Epithelial cell of esophagus (primary cell): ENCODE results near the gene MYL6B.

Experiments
- DNase-seq: peaks from one replicate; pipeline ENCODE4 v3.0.0; 2010; ENCODE audit warnings: low read depth
- H3K4me3 ChIP-seq: 2 replicates; pipeline ENCODE4 v1.5.1; 2011; ENCODE audit warnings: mild to moderate bottlenecking, low read length, control low read depth
- CTCF ChIP-seq: IDR thresholded peaks from 2 replicates; pipeline ENCODE4 v1.5.1; 2011; ENCODE audit warnings: low read depth, mild to moderate bottlenecking, low read length, control low read depth, inconsistent platforms; ENCODE audit not compliant: insufficient read depth; ENCODE audit errors: missing control alignments

Gene MYL6B

GRCh38 chr12:56178347-56178746 is 26.0 kb downstream of the MYL6B start:
- TF ChIP-seq CTCF: no peak
- H3K4me3 ChIP-seq: no peak overlapping the region
- no peak for DNase-seq

GRCh38 chr12:56186957-56187356 is 34.6 kb downstream of the MYL6B start:
- no peak overlapping the region for H3K4me3 ChIP-seq
- no peak for DNase-seq
- TF ChIP-seq CTCF: no peak

DNA sequence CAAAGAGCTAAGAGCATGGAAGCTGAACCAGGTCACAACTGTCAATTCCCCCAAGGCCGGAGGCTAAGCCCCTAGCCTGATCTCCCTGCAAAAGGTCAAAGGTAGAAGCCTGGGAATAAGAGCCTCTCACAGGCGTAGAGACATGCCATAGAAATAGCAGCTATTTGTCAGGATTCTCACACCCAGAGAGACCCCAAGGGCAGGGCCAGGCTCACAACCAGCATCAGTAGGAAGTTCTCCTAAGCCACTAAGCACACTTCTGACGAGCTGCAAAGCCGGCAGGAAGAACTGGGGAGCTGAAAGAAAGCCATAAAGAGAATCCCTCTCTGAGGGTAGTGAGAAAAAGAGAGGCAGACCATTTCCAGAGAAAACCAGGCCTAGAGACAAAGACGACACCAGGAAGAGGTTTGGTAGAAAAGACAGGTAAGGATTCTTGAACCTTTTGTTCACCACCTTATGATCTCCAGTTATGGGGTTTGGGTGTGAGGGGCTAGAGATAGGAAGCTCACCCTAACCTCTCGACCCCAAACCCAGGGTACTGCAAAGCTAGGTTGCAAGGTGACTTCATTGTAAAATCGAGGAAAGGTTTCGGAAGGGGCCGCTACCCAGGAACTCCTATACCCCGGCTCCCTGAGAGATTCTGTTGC is 35.9 kb downstream of the MYL6B start:
- DNase-seq: no peak
- peak overlapping the region; percentile 84 for H3K4me3 ChIP-seq
- no peak for TF ChIP-seq CTCF

DNA sequence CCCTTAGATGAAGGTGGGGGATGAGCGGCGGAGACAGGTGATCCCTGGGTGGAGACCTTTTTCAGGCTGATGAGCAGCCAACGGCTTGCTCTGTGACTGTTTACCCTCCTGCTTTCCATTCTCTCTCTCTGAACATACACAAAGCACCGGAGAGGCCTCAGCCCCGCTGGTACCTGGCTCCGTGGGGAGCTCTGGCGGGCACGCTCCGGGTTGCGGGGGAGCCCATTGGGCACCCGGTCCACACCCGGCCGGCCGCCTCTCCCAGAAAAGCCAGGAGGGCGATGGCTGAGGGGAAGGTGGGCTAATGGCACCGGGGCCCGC is 36.4 kb downstream of the MYL6B start:
- DNase-seq: no peak
- TF ChIP-seq CTCF: no peak
- peak overlapping the region; percentile 84 for H3K4me3 ChIP-seq

GRCh38 chr12:56189099-56189917 is 36.9 kb downstream of the MYL6B start, which contains the start of gene SMARCC2:
SMARCC2 (minus strand) TSS chr12:56189483; CDS start chr12:56189461, 22 bp downstream.
- TF ChIP-seq CTCF: peak; percentile 59
- peak; percentile 86 for DNase-seq
- peak within 1 kb of the TSS; percentile 87 for H3K4me3 ChIP-seq

GRCh38 chr12:56189918-56190694 is 37.7 kb downstream of the MYL6B start:
- DNase-seq: peak; percentile 86
- peak overlapping the region; percentile 87 for H3K4me3 ChIP-seq
- TF ChIP-seq CTCF: no peak
